AG10803 (cell line): ENCODE data around the gene AP1M2.
"Not testable (repeated sequence)": the region's sequence is repeated elsewhere in the genome, so short reads cannot be mapped to it uniquely, and the experiment has no call there.

Experiments used
- DNase-seq: peaks from one replicate; pipeline ENCODE4 v3.0.0; 2010; ENCODE audit warnings: low read depth
- H3K4me3 ChIP-seq: 2 replicates; pipeline ENCODE4 v1.5.1; 2011; ENCODE audit warnings: mild to moderate bottlenecking, low read length, control low read depth
- TF ChIP-seq, protein P1 (sequence below): conservative IDR thresholded peaks from 2 replicates; pipeline ENCODE4 v1.5.1; 2011; ENCODE audit warnings: mild to moderate bottlenecking, low read length, control low read depth, inconsistent platforms

The AP1M2 gene

DNA sequence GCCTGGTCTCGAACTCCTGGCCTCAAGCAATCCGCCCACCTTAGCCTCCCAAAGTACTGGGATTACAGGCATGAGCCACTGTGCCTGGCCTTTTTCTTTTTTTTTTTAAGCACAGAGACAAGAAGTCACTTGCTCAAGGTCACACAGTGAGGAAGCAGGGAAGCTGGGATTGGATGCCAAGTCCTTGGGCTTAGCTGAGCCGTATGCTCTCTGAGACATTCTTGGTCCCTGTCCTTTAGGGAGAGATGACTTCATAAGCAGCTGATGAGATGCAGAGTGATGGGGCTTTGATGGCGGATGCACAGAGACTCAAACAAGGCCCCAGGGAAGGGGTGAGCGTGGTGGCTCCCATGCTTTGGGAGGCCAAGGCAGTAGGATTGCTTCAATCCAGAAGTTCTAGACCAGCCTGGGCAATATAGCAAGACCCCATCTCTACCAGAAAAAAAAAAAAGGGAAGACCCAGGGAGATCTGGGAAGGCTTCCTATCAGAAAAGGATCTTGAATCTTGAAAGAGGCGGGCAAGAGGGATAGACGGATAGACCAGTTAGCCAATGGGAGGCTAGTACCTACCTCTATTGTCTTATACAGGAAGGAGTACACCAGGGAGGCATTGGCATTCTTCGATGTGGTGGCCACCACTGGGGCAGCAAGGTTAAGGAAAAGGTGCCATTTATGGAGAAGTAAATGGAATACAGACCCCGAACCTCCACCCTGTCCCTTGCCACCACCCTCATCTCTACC lies 3.9 kb downstream of the AP1M2 start:
- H3K4me3 ChIP-seq: no peak overlapping the region
- no peak for DNase-seq
- TF ChIP-seq, protein P1, sequence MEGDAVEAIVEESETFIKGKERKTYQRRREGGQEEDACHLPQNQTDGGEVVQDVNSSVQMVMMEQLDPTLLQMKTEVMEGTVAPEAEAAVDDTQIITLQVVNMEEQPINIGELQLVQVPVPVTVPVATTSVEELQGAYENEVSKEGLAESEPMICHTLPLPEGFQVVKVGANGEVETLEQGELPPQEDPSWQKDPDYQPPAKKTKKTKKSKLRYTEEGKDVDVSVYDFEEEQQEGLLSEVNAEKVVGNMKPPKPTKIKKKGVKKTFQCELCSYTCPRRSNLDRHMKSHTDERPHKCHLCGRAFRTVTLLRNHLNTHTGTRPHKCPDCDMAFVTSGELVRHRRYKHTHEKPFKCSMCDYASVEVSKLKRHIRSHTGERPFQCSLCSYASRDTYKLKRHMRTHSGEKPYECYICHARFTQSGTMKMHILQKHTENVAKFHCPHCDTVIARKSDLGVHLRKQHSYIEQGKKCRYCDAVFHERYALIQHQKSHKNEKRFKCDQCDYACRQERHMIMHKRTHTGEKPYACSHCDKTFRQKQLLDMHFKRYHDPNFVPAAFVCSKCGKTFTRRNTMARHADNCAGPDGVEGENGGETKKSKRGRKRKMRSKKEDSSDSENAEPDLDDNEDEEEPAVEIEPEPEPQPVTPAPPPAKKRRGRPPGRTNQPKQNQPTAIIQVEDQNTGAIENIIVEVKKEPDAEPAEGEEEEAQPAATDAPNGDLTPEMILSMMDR: no peak

DNA sequence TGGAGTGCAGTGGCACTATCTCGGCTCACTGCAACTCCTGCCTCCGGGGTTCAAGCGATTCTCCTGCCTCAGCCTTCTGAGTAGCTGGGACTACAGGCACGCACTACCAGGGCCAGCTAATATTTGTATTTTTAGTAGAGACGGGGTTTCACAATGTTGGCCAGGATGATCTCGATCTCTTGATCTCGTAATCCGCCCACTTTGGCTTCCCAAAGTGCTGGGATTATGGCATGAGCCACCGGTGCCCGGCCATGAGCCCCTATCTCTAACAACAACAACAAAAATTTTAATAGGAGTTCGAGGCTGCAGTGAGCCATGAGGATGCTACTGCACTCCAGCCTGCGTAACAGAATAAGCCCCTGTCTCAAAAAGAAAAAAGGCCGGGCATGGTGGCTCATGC lies 5.0 kb downstream of the AP1M2 start:
- no peak for DNase-seq
- TF ChIP-seq, protein P1: no peak
- no peak overlapping the region for H3K4me3 ChIP-seq

- peak; percentile 90 for DNase-seq
- no peak overlapping the region; the same call in 1 of the 2 replicates for H3K4me3 ChIP-seq
- TF ChIP-seq, protein P1: peak; percentile 99
Observed at GRCh38 chr19:10580979-10581631, 6.0 kb downstream of the AP1M2 start.

GRCh38 chr19:10577951-10578350 lies 9.2 kb downstream of the AP1M2 start:
- no peak for DNase-seq
- TF ChIP-seq, protein P1: no peak
- no peak overlapping the region for H3K4me3 ChIP-seq

- DNase-seq: no peak
- H3K4me3 ChIP-seq: no peak overlapping the region
- TF ChIP-seq, protein P1: no peak
Observed at GRCh38 chr19:10575011-10575716, 11.9 kb downstream of the AP1M2 start.

GRCh38 chr19:10574462-10574861 lies 12.7 kb downstream of the AP1M2 start:
- TF ChIP-seq, protein P1: no peak
- DNase-seq: no peak
- no peak overlapping the region for H3K4me3 ChIP-seq

- H3K4me3 ChIP-seq, DNase-seq: not testable (repeated sequence)
Observed at GRCh38 chr19:10573793-10574192, 13.3 kb downstream of the AP1M2 start.
